ENCODE data around the gene HMGN4.
A peak's percentile ranks its signal among the peaks of the same experiment; 100 is the strongest.

HMGN4 gene

GRCh38 chr6:26550250-26550993 lies 12.3 kb downstream of the HMGN4 start:
- no peak for DNase-seq (ENCODE audit: extremely low read depth in 1 of 2, low read depth in 1 of 2)

- no peak for DNase-seq (ENCODE audit: extremely low read depth in 1 of 2, low read depth in 1 of 2)
These were observed 14.0 kb downstream of the HMGN4 start for GRCh38 chr6:26552205-26552604.

- DNase-seq (ENCODE audit: extremely low read depth in 1 of 2, low read depth in 1 of 2): no peak
These were observed 14.5 kb downstream of the HMGN4 start for GRCh38 chr6:26552640-26553188.

- DNase-seq (ENCODE audit: extremely low read depth in 1 of 2, low read depth in 1 of 2): peak; percentile 40 to 49
These were observed 15.1 kb downstream of the HMGN4 start for GRCh38 chr6:26553264-26553634.

GRCh38 chr6:26553635-26554446 lies 15.7 kb downstream of the HMGN4 start:
- DNase-seq (ENCODE audit: extremely low read depth in 1 of 2, low read depth in 1 of 2): peak; percentile 49 to 55

GRCh38 chr6:26554447-26554696 lies 16.2 kb downstream of the HMGN4 start:
- DNase-seq (ENCODE audit: extremely low read depth in 1 of 2, low read depth in 1 of 2): no peak

GRCh38 chr6:26554697-26555504 lies 16.7 kb downstream of the HMGN4 start:
- DNase-seq (ENCODE audit: extremely low read depth in 1 of 2, low read depth in 1 of 2): no peak

- no peak for DNase-seq (ENCODE audit: extremely low read depth in 1 of 2, low read depth in 1 of 2)
These were observed 17.5 kb downstream of the HMGN4 start for GRCh38 chr6:26555505-26556262.

GRCh38 chr6:26556263-26557070 lies 18.3 kb downstream of the HMGN4 start:
- DNase-seq (ENCODE audit: extremely low read depth in 1 of 2, low read depth in 1 of 2): no peak

- no peak for DNase-seq (ENCODE audit: extremely low read depth in 1 of 2, low read depth in 1 of 2)
These were observed 23.6 kb downstream of the HMGN4 start for GRCh38 chr6:26561533-26562466.

GRCh38 chr6:26563488-26563887 lies 25.3 kb downstream of the HMGN4 start:
- no peak for DNase-seq (ENCODE audit: extremely low read depth in 1 of 2, low read depth in 1 of 2)

- DNase-seq (ENCODE audit: extremely low read depth in 1 of 2, low read depth in 1 of 2): peak; percentile 97
These were observed 30.7 kb downstream of the HMGN4 start for GRCh38 chr6:26568601-26569432.

GRCh38 chr6:26569433-26569764 lies 31.2 kb downstream of the HMGN4 start:
- no peak for DNase-seq (ENCODE audit: extremely low read depth in 1 of 2, low read depth in 1 of 2)

- DNase-seq (ENCODE audit: extremely low read depth in 1 of 2, low read depth in 1 of 2): no peak
These were observed 32.1 kb downstream of the HMGN4 start for GRCh38 chr6:26570027-26570809.

- no peak for DNase-seq (ENCODE audit: extremely low read depth in 1 of 2, low read depth in 1 of 2)
These were observed 33.6 kb downstream of the HMGN4 start for GRCh38 chr6:26571592-26572296.

GRCh38 chr6:26575494-26575939 lies 37.4 kb downstream of the HMGN4 start:
- DNase-seq (ENCODE audit: extremely low read depth in 1 of 2, low read depth in 1 of 2): no peak
